ENCODE measurements around the gene CNPY4.

CNPY4 gene

GRCh38 chr7:100089458-100090196, 29.8 kb upstream of the CNPY4 start:
- Histone ChIP-seq H3K4me3 (ENCODE audit: low read depth, low read length) (peak overlapping the region; percentile 87), H3K36me3 (replicated peaks) (peaks cover 43% of the 10 kb centered on the region), H3K27ac (peak overlapping the region; percentile 88), H3K27me3 (replicated peaks) (no peaks in the 10 kb centered on the region)
- peak; percentile 41 for DNase-seq
- in situ Hi-C loops (cut with HindIII; ENCODE audit: low pct_ligation_motif_present, low sequenced_read_pairs) = loop anchor here (25.0 kb wide), 1 partner anchor 102 kb away; the partner anchor contains the start of gene AZGP1
- no peak for TF ChIP-seq CTCF (IDR thresholded peaks at IDR 0.05; ENCODE audit: low read depth, low read length, missing control alignments)

GRCh38 chr7:100090527-100091410, 28.7 kb upstream of the CNPY4 start:
- TF ChIP-seq CTCF (IDR thresholded peaks at IDR 0.05; ENCODE audit: low read depth, low read length, missing control alignments) = no peak
- in situ Hi-C loops (cut with HindIII; ENCODE audit: low pct_ligation_motif_present, low sequenced_read_pairs) = loop anchor here (25.0 kb wide), 1 partner anchor 103 kb away; the partner anchor contains the start of gene AZGP1
- Histone ChIP-seq H3K4me3 (ENCODE audit: low read depth, low read length) (no peak overlapping the region), H3K27me3 (replicated peaks) (no peaks in the 10 kb centered on the region), H3K36me3 (replicated peaks) (peaks cover 55% of the 10 kb centered on the region), H3K27ac (peak overlapping the region; percentile 88)
- DNase-seq = no peak

- peaks cover 63% of the 10 kb centered on the region for H3K36me3 ChIP-seq (replicated peaks)
- H3K27ac ChIP-seq = no peak overlapping the region
- in situ Hi-C loops (cut with HindIII; ENCODE audit: low pct_ligation_motif_present, low sequenced_read_pairs) = loop anchor here (25.0 kb wide), 1 partner anchor 104 kb away; the partner anchor contains the start of gene AZGP1
- TF ChIP-seq CTCF (IDR thresholded peaks at IDR 0.05; ENCODE audit: low read depth, low read length, missing control alignments) = peak; percentile 35
- no peaks in the 10 kb centered on the region for H3K27me3 ChIP-seq (replicated peaks)
- H3K4me3 ChIP-seq (ENCODE audit: low read depth, low read length) = no peak overlapping the region
- DNase-seq = peak; percentile 35
Measured at GRCh38 chr7:100091411-100092181, 27.8 kb upstream of the CNPY4 start.

- H3K4me3 ChIP-seq (ENCODE audit: low read depth, low read length) = no peak overlapping the region
- in situ Hi-C loops (cut with HindIII; ENCODE audit: low pct_ligation_motif_present, low sequenced_read_pairs) = loop anchor here (25.0 kb wide), 1 partner anchor 106 kb away; the partner anchor contains the start of gene AZGP1
- peaks cover 78% of the 10 kb centered on the region for H3K36me3 ChIP-seq (replicated peaks)
- no peak overlapping the region for H3K27ac ChIP-seq
- no peaks in the 10 kb centered on the region for H3K27me3 ChIP-seq (replicated peaks)
- no peak for DNase-seq
- TF ChIP-seq CTCF (IDR thresholded peaks at IDR 0.05; ENCODE audit: low read depth, low read length, missing control alignments) = no peak
Measured at GRCh38 chr7:100093054-100093453, 26.4 kb upstream of the CNPY4 start.

- Histone ChIP-seq H3K36me3 (replicated peaks) (peaks cover 82% of the 10 kb centered on the region), H3K27me3 (replicated peaks) (no peaks in the 10 kb centered on the region), H3K27ac (no peak overlapping the region), H3K4me3 (ENCODE audit: low read depth, low read length) (no peak overlapping the region)
- no peak for TF ChIP-seq CTCF (IDR thresholded peaks at IDR 0.05; ENCODE audit: low read depth, low read length, missing control alignments)
- in situ Hi-C loops (cut with HindIII; ENCODE audit: low pct_ligation_motif_present, low sequenced_read_pairs) = loop anchor here (25.0 kb wide), 1 partner anchor 106 kb away; the partner anchor contains the start of gene AZGP1
- DNase-seq = no peak
Measured at GRCh38 chr7:100093498-100093897, 25.9 kb upstream of the CNPY4 start.

Measured in brain microvascular endothelial cell (primary cell).